Measurements from ENCODE around the gene PLEKHA6.
"Not testable (repeated sequence)": the region's sequence is repeated elsewhere in the genome, so short reads cannot be mapped to it uniquely, and the experiment has no call there.

PLEKHA6 gene

DNA sequence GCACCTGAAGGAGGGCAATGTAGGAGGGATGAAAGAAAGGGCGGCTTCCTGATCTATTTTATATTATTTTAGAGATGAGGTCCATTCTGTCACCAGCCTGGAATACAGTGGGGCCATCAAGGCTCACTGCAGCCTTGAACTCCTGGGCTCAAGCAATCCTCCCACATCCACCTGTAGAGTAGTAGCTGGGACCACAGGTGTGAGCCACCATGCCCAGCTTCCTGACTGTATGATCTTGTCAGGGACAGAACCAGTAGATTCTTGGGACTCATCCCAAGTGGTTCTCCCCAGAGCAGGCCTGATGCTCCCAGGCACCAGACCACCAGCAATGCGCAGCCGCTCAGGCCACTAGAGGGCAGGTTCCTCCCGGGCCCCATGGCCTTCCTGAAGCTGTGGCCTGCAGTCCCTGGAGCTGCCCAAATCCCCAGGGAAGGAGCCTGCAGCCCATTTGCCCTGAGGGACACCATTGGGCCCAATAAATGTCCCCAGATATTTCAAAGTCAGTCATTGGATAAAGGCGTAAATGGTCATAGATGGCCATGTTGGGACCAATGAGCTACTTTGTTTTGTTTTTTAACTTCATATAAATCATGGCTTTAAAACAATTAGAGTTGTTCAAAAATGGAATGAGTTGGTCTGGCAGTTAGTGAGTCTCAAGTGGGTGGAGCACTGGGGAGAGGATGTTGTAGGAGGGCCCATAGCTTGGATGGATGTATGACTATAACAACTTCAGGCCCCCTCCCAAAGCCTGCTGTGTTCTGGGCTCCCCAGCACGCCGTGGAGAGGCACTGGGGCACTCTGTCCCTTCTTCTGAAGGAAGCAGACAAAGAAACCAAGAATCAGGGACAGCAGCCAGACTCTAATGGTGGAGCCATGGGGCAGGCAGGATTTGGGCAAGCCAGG lies 101.3 kb downstream of the PLEKHA6 start:
- peak; percentile 54 for DNase-seq

GRCh38 chr1:204257446-204257845 lies 102.3 kb downstream of the PLEKHA6 start:
- no peak for DNase-seq

DNA sequence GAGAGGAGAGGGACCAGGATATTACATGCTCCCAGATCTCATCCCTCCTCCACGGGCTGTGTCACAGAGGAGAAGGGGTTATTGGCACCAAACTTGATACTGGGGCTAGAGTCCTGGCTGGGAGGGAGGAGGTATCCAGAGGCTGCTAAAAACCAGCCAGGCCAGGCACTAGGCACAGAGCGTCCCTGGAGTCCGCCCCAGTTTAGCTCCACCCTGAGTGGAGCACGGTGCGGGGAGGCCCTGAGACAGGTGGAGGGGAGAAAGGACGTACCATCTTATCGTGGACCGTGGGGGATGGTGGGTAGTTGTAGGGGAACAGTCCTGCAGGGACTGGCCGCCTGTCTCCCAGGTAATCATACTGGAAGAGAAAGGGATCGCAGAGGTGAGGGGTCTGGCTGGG lies 103.2 kb downstream of the PLEKHA6 start:
- no peak for DNase-seq

- peak; percentile 47 for DNase-seq
Observed at GRCh38 chr1:204255966-204256365, 103.8 kb downstream of the PLEKHA6 start.

DNA sequence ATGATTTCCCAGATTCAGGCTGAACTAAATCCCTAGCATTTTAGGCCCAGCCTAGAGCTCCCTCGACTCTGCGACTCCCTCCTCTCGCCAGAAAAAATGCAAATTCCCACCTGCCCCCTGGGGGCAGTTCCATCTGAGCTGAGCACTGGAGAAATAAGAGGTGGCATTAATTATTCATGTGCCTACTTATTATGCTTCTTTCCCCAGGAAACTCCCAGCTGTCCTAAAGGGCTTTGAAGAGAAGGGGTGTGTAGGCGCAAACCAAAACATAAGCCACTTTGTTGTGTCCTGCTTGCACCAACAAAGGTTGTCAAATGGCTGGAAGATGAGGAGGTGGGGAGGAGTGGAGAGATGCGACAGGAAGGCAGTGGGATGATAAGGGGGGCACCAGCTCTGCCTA lies 104.5 kb downstream of the PLEKHA6 start:
- DNase-seq, result no peak

DNA sequence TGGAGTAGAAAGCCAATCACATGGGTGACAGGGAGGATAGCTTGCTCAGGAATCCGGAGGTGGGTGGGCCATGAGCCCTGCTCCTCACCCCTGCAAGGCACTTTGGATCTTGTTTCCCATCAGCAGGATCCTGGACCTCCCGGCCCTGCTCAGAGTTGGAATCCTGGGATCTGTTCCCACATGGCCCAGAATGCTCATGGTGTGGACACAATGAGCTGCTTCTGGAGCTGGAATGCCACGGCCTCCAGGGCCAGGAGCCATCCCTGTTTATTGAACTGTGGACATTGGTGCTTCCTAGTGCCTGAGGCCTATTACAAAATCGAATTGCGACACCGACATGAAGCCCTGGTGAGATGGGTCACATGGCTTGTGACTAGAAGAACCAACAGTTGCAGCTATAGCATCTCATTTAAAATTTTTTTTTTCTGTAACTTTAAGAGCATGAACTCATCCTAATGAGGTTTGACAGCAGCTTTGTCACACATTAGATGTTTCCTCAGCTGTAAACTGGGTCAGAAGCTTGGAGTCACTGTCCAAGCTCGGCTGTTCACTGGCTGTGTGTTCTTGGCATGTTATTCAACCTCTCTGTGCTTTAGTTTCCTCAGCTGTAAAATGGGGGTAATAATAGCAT lies 105.6 kb downstream of the PLEKHA6 start:
- no peak for DNase-seq

GRCh38 chr1:204251926-204252689 lies 107.6 kb downstream of the PLEKHA6 start:
- DNase-seq, result no peak

DNA sequence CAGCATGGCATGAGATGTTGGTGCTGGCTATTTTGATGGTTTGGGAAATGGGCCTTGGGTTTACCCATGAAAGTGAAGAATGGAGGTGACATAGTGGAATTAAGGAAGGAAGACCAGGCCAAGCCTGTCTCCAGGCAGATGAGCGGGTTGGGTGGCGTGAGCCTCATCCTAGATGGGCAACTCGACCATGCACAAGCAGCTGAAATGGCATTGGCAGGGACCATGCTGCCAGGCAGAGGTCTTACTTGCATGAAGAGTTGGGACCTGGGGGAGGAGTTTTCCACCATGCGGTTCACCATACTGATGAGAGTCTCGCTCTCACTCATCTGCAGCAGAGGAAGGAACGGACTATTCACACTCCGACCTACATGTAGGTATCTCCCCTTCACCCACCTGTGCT lies 108.4 kb downstream of the PLEKHA6 start:
- DNase-seq, result no peak

GRCh38 chr1:204250428-204251030 lies 109.2 kb downstream of the PLEKHA6 start:
- DNase-seq, result no peak

DNA sequence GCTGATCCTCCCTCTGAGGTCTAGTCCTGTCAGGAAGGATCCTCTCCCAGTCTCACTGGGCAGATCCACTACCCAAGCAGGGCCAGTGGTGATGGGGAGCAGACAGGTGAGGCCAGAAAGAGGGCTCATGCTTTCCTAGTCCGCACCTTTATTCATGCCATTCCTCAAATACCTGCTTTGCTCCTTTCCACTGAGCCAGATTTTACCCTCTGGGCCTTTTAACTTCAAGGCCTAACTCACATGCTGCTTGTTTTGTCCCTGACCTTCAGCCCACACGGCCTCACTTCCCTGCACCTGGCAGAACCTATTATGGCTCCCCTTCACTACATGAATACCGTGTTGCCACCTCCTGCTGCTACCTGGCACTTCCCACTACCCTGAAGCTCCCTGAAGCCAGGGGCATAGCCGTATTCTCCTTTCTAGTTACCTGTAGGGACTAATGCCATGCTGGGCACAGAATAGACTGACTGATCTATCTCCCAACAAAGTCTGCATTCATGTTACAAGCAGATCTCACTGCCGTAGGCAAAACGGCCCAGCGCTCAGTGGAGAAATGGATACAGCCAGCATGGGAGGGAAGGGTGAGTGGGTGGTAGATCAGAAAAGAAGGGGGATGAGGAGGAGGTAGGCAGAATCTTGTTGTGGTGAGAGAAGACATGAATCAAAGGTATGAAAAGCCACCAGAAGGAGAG lies 109.8 kb downstream of the PLEKHA6 start:
- no peak for DNase-seq

DNA sequence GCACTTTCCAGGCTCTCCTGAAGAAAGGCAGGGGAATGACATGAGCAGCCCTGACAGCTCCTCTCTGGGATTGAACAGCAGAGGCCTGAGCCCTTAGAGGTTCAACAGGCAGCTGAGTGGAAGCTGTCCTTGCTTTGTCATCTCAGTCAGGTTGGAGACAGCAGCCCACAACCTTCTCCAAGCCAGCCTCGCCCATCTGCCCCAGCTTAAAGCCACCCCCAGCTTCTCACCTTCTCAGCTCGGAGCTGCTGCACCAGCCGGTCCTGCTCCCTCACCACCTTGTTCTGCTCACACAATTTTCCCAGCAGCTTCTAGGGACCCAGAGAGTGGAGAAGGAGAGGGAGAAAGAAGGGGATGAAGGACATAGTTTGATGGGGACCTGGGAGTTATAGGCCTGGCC lies 110.8 kb downstream of the PLEKHA6 start:
- no peak for DNase-seq

GRCh38 chr1:204246876-204247275 lies 112.9 kb downstream of the PLEKHA6 start:
- no peak for DNase-seq

DNA sequence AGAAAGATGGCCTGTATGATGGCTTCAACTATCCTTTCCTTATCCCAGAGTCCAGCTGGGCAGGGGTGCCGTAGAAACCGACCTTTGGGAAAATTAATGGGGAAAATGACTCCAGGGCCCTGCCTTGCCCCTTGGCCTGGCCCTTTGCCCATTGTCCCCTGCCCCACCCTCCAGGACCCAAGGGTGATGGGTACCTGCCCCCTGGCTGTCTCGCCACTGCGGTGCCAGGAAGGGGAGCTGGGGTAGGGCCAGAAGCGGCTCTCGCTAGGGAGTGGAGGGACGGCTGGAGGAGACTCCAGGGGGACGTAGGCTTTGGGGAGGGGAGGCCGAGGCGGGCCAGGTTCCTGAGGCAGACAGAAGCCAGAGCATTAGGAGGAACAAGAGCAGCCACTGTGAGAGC lies 116.8 kb downstream of the PLEKHA6 start:
- DNase-seq, result no peak

GRCh38 chr1:204241914-204242313 lies 117.8 kb downstream of the PLEKHA6 start:
- DNase-seq, result no peak

DNA sequence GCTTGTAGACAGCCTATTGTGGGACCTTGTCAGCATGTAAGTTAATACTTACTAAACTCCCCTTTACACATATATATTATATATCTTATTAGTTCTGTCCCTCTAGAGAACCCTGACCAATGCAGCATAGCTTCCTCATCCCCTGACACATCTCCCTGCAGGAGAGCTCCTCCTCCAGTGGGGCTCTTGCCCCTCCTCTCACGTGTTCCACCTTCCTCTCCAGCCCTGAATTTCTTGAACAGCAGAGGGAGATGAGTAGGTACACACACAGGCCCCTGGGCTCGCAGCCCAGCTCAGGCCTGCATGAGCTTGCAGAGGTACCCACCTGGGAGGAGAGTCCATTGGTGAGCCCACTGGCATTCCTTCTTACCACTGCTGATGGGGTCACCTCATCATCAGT lies 118.7 kb downstream of the PLEKHA6 start:
- DNase-seq, result no peak

GRCh38 chr1:204240233-204240632 lies 119.5 kb downstream of the PLEKHA6 start:
- no peak for DNase-seq

DNA sequence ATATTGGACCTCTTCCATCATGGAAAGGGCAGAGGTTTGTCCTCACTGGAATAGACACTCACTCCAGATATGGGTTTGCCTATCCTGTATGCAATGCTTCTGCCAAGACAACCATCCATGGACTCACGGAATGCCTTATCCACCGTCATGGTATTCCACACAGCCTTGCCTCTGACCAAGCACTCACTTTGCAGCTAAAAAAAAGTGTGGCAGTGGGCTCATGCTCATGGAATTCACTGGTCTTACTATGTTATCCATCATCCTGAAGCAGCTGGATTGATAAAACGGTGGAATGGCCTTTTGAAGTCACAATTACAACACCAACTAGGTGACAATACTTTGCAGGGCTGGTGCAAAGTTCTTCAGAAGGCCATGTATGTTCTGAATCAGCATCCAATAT lies 120.3 kb downstream of the PLEKHA6 start:
- not testable (repeated sequence) for DNase-seq

DNA sequence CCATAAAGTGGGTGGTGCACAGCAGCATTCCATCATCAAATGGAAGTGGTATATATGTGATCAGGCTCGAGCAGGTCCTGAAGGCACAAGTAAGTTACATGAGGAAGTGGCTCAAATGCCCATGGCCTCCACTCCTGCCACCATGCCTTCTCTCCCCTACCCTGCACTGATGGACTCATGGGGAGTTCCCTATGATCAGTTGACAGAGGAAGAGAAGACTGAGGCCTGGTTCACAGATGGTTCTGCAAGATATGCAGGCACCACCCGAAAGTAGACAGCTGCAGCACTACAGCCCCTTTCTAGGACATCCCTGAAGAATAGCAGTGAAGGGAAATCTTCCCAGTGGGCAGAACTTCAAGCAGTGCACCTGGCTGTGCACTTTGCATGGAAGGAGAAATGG lies 121.2 kb downstream of the PLEKHA6 start:
- not testable (repeated sequence) for DNase-seq

GRCh38 chr1:204237515-204237914 lies 122.2 kb downstream of the PLEKHA6 start:
- not testable (repeated sequence) for DNase-seq

DNA sequence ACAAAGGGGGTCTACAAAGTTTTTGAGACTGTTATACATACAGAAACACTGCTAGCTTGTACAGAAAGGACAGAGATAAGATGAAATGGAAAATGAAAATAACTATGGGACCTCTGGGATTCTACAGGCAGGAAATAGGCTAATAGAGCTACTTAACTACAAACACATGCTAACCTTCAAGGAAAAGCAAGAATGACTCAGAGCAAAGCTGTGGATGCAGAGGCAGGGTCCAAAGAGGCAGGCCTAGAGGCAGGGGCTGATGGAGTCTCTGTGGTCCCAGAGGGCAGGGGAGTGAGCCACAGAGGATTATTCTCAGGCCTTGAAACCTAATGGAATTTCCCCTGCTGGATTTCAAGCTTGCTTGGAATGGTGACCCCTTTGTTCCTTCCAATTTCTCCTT lies 127.2 kb downstream of the PLEKHA6 start:
- DNase-seq, result peak; percentile 57

- no peak for DNase-seq
Observed at GRCh38 chr1:204230211-204230610, 129.5 kb downstream of the PLEKHA6 start.

DNA sequence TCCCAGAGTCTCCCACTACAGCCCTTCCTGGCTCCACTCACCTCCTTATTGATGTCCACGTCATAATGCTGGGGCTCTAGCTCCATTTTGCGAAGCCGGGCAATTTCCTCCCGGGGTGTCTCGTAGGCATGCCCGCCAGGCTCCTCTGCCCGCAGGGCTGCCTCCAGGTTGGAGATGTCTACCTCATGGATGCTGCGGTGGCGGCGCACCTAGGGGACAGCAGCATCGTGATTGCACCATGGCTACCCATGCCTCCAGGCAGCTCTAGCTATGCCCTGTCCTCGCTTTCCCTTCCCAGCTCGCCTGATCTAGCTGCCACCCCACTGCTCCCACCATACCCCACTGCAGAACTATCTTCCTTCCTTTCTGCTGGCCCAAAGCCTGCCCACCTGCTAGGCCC lies 130.8 kb downstream of the PLEKHA6 start:
- no peak for DNase-seq

Data from fibroblast of skin of back (primary cell).